Lung microvascular endothelial cell (primary cell): ENCODE results near the gene SRRM2. TPM values are rescaled to one million over a fixed set of nuclear protein-coding genes. Genes with fewer than 3 reads are reported as not detected.

Source experiments
- DNase-seq, 2 donors: peaks; one replicate each; pipeline versions ENCODE4 v3.0.0 to v3.0.0-alpha.2; 2010; ENCODE audit warnings: low read depth in 2 of 2
- total RNA-seq: library from RNA; depleted of rRNA; stranded (reverse); fragments of >200 nt; gene quantifications from 2 replicates; pipeline ENCODE4 v1.2.1, GENCODE V29; 2014

SRRM2 gene
- total RNA-seq, 1 donor from 2014 or later, result 45.2 TPM

GRCh38 chr16:2819939-2820835 is 67.7 kb downstream of the SRRM2 start:
- DNase-seq, result no peak

Other genes with a start within 250 kb of the SRRM2 start
- 5.2 and 7.1 TPM in 2 replicates for gene ATP6V0C, start 238.7 kb upstream of the SRRM2 start, total RNA-seq
- 25.5 and 30.8 TPM in 2 replicates for gene AMDHD2, start 232.3 kb upstream of the SRRM2 start, total RNA-seq
- gene CEMP1, start 221.2 kb upstream of the SRRM2 start, total RNA-seq, result under 0.01 TPM in 1 of 2 replicates, not detected in the other
- 12.6 and 16.3 TPM in 2 replicates for gene PDPK1, start 214.6 kb upstream of the SRRM2 start, total RNA-seq
- gene KCTD5, start 70.1 kb upstream of the SRRM2 start, total RNA-seq, result 13.3 and 17.5 TPM in 2 replicates
- under 0.01 and 0.20 TPM in 2 replicates for gene PRSS27, start 32.4 kb upstream of the SRRM2 start, total RNA-seq
- gene ELOB, start 24.6 kb downstream of the SRRM2 start, total RNA-seq, result 289 and 344 TPM in 2 replicates
- gene PRSS33, start 34.9 kb downstream of the SRRM2 start, total RNA-seq, result not detected in 2 replicates
- not detected in 2 replicates for gene PRSS41, start 45.8 kb downstream of the SRRM2 start, total RNA-seq
- 0.40 and 2.2 TPM in 2 replicates for gene PRSS21, start 64.6 kb downstream of the SRRM2 start, total RNA-seq
- gene ZG16B, start 77.7 kb downstream of the SRRM2 start, total RNA-seq, result 0.65 TPM in 1 of 2 replicates, not detected in the other
- not detected in 2 replicates for gene PRSS22, start 105.5 kb downstream of the SRRM2 start, total RNA-seq
- gene FLYWCH2, start 130.6 kb downstream of the SRRM2 start, total RNA-seq, result 28.3 and 32.1 TPM in 2 replicates
- 17.7 and 17.9 TPM in 2 replicates for gene FLYWCH1, start 159.3 kb downstream of the SRRM2 start, total RNA-seq
- gene KREMEN2, start 211.6 kb downstream of the SRRM2 start, total RNA-seq, result not detected in 2 replicates
- gene PAQR4, start 216.7 kb downstream of the SRRM2 start, total RNA-seq, result 2.6 and 4.1 TPM in 2 replicates
- 0.99 and 2.0 TPM in 2 replicates for gene PKMYT1, start 227.8 kb downstream of the SRRM2 start, total RNA-seq